Measurements from ENCODE around the gene BHLHA15. TPM values are rescaled to one million over a fixed set of nuclear protein-coding genes. Genes with fewer than 3 reads are reported as not detected.

Gene BHLHA15
- total RNA-seq, 1 donor = 1.3 TPM

DNA sequence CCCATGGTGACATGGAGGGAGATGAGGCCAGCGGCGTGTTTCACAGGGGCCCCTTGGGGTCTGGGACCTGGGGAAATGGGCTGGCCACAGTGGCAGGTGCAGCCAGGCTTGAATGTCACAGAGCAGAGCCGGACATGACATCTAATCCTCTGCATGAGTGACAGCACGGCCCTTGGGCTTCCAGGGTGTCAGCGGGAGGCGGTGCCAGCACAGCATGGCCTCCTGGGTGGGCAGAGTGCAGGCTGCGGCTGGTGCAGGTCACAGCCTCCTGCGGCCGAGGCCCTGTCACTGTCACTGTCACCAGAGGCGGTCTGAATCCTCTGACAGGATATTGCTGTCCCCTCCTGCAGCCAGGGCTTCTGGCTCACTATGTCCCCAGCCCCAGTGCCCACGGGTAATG, 18.2 kb downstream of the BHLHA15 start:
- no peak for TF ChIP-seq CTCF (IDR thresholded peaks at IDR 0.05; ENCODE audit: insufficient read depth, low read depth, low read length)
- no peak overlapping the region for H3K4me3 ChIP-seq (ENCODE audit: low read depth, low read length)
- no peak for DNase-seq (ENCODE audit: low read depth)

DNA sequence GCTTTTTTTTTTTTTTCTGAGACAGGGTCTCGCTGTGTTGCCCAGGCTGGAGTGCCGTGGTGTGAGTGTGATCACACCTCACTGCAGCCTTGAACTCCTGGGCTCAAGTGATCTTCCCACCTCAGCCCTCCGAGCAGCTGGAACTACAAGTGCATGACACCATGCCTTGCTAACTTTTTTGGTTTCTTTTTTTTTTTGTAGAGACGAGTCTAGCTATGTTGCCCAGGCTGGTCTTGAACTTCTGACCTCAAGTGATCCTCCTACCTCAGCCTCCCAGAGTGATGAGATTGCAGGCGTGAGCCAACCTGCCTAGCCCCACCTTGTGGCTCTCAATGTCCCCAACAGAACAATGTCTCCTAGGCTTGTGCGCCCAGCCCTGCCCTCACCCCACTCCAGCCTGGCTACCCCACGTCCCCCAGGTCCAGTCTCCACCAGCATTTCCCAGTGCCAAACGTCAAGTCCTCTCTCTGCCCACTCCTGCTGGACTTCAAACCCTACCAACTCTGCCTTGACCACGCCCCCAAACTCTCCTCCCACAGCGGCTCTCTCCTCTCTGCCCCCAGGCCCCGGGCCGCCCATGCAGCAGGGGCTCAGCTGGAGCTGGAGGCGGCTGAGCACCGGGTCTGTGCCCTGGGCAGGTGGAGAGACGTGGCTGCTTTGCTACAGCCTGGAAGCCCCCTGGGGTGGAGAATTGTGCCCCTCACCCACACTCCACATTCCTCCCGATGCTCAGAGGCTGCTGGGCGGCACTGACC, 18.9 kb downstream of the BHLHA15 start:
- H3K4me3 ChIP-seq (ENCODE audit: low read depth, low read length) = no peak overlapping the region
- no peak for TF ChIP-seq CTCF (IDR thresholded peaks at IDR 0.05; ENCODE audit: insufficient read depth, low read depth, low read length)
- no peak for DNase-seq (ENCODE audit: low read depth)

DNA sequence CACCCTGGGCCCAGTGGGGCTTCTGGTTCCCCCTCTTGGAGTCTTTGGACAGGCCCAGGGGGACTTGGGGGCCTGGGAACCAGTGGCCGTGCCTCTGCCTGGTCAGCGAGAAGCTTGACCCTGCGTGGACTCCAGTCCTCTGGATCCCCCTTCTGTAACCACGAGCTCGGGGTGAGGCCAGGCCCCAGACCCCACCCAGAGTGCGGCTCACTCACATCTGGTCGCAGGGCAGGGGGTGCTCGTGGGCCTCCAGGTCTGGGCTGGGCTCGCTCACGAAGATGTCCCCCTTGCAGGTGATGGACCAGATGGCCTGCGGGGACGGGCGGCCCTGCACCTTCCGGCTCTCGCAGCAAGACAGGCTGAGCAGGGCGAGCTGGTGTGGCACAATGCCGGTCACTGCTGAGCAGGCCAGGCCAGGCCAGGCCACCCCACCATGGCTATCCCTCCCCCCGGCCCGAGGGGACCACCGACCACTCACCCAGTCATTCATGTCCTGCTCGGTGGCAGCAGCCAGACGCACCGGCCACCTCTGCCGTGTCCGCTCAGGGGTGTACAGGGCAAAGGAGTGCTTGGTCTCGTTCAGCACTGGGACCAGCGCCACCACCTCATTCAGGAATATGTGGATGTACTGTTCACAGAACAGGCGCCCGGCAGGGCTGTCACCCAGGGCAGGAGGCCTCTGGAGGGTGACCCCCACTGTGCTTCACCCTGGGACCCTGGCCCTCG, 19.7 kb downstream of the BHLHA15 start:
- DNase-seq (ENCODE audit: low read depth) = no peak
- no peak overlapping the region for H3K4me3 ChIP-seq (ENCODE audit: low read depth, low read length)
- TF ChIP-seq CTCF (IDR thresholded peaks at IDR 0.05; ENCODE audit: insufficient read depth, low read depth, low read length) = no peak

DNA sequence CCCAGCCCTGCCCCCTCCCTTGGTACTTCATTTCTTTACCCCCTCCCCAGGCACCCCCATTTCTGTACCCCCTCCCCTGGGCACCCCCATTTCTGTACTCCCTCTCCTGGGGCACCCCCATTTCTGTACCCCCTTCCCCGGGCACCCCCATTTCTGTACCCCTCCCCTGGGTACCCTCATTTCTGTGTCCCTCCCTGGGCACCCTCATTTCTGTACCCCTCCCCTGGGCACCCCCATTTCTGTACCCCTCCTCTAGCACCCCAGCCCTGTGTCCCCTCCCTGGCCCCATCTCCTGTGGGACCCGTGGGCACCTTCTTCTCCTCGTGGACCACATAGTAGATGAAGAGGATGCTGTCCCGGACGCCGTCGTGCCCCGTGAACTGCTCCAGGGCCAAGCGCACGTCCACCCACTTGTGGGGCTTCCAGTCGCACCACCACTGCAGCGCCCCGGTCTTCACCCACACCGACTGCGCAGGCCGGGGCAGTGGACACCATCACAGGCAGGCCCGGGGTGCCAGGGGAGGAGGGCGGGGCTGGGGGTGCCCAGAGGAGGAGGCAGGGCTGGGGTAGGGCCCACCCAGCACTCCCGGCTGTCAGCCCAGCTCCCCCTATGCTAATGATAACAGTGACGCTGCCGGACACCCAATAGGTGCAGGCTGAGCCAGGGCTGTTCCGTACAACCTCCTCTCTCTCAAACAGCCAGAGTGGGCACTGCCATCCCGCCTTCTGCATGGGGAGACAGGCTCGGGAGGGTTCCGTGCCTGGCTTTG, 20.4 kb downstream of the BHLHA15 start:
- no peak for TF ChIP-seq CTCF (IDR thresholded peaks at IDR 0.05; ENCODE audit: insufficient read depth, low read depth, low read length)
- DNase-seq (ENCODE audit: low read depth) = no peak
- H3K4me3 ChIP-seq (ENCODE audit: low read depth, low read length) = no peak overlapping the region

- H3K4me3 ChIP-seq (ENCODE audit: low read depth, low read length) = no peak overlapping the region
- TF ChIP-seq CTCF (IDR thresholded peaks at IDR 0.05; ENCODE audit: insufficient read depth, low read depth, low read length) = no peak
- no peak for DNase-seq (ENCODE audit: low read depth)
Measured at GRCh38 chr7:98232263-98232585, 21.0 kb downstream of the BHLHA15 start.

GRCh38 chr7:98232799-98233198, 21.6 kb downstream of the BHLHA15 start:
- DNase-seq (ENCODE audit: low read depth) = no peak
- no peak overlapping the region for H3K4me3 ChIP-seq (ENCODE audit: low read depth, low read length)
- TF ChIP-seq CTCF (IDR thresholded peaks at IDR 0.05; ENCODE audit: insufficient read depth, low read depth, low read length) = no peak

All from fibroblast of villous mesenchyme (primary cell).